ENCODE measurements around the gene RCN2.
"Not testable (repeated sequence)": the region's sequence is repeated elsewhere in the genome, so short reads cannot be mapped to it uniquely, and the experiment has no call there.

GRCh38 chr15:76892836-76893235 lies 38.7 kb upstream of the RCN2 start:
- TF ChIP-seq POLR2AphosphoS5 (IDR thresholded peaks at IDR 0.05; ENCODE audit: low read depth); CTCF (IDR thresholded peaks at IDR 0.05; ENCODE audit: insufficient read depth, low read length); SPI1 (IDR thresholded peaks at IDR 0.05; ENCODE audit: borderline replicate concordance, low read depth); GABPA (IDR thresholded peaks at IDR 0.05; ENCODE audit: low read depth); REST (IDR thresholded peaks at IDR 0.05; ENCODE audit: insufficient replicate concordance, low read depth): not testable (repeated sequence)

Data from HL-60 (cell line).